GM19193 (cell line): ENCODE data around the gene SSX4.
"Not testable (repeated sequence)": the region's sequence is repeated elsewhere in the genome, so short reads cannot be mapped to it uniquely, and the experiment has no call there.

Experiments
- POLR2A ChIP-seq: IDR thresholded peaks from 4 replicates; pipeline ENCODE4 v1.6.1; 2011; ENCODE audit not compliant: insufficient read depth, insufficient read length; ENCODE audit errors: extremely low read depth

Gene SSX4, protein sequence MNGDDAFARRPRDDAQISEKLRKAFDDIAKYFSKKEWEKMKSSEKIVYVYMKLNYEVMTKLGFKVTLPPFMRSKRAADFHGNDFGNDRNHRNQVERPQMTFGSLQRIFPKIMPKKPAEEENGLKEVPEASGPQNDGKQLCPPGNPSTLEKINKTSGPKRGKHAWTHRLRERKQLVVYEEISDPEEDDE

DNA sequence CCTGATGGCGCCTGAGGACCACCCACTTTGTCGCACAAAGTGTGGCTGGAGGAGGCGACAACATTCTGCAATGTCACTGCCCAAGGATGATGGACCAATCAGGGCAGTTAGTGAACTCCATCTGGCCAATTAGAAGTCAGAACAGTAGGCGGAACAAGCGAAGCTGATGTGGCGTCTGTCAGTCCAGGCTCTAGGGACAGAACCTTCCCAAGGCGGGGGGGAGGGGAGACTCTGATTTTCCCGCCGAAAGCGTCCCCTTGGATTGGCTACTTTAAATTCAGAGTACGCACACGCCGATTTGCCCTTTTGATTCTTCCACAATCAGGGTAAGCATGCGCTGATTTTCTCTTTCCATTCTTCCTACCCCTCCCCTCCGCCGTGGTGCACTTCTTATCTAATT lies at the start of gene SSX4:
SSX4 (plus strand) TSS at position 301 of the 400 bp plus-strand sequence. CDS start 515 bp downstream, outside the sequence.
- not testable (repeated sequence) for TF ChIP-seq POLR2A

DNA sequence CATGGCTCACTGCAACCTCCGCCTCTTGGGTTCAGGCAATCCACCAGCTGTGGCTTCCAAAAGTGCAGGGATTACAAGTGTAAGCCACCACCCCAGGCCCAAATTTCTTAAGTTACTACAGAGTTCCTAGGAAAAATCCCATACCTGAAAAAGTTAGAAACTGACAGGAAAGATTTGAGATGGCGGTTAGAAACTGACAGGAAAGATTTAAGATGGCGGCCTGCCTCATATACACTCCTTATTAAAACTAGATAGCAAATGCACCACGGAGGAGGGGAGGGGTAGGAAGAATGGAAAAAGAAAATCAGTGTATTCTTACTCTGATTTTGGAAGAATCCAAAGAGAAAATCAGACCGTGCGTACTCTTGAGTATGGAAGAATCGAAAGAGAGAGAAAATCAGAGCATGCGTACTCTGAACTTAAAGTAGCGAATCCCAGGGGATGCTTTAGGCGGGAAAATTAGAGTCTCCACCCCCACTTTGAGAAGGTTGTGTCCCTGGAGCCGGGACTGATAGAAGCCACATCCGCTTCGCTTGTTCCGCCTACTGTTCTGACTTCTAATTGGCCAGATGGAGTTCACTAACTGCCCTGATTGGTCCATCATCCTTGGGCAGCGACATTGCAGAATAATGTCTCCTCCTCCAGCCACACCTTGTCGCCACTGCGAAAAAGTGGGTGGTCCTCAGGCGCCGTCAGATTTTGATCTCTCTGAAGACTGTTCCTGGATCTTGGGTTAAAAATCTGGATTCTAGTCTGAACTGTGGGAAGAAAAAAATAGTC lies 26.8 kb upstream of the SSX4 start, which contains the start of gene SSX3:
SSX3 (minus strand) TSS at position 389 of the 780 bp plus-strand sequence. CDS start 1,454 bp downstream, outside the sequence.
- TF ChIP-seq POLR2A, result not testable (repeated sequence)

DNA sequence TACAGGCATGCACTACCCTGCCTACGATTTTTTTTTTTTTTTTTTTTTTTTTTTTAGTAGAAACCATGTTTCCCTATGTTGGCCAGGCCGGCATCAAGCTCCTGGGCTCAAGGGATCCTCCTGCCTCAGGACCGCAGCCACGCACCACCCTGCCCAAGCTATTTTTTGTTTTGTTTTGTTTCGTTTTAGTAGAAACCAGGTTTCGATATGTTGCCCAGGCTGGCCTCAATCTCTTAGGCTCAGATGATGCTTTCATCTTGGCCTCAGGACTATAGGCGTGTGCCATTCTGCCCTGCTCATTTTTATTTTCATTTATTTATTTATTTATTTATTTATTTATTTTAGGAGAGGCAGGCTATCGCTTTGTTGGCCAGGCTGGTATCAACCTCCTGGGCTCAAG lies 25.7 kb upstream of the SSX4 start:
- no peak for TF ChIP-seq POLR2A

DNA sequence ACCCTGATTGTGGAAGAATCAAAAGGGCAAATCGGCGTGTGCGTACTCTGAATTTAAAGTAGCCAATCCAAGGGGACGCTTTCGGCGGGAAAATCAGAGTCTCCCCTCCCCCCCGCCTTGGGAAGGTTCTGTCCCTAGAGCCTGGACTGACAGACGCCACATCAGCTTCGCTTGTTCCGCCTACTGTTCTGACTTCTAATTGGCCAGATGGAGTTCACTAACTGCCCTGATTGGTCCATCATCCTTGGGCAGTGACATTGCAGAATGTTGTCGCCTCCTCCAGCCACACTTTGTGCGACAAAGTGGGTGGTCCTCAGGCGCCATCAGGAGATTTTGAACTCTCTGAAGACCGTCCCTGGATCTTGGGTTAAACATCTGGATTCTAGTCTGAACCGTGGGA lies 28.5 kb downstream of the SSX4 start, which contains the start of gene SSX4B:
SSX4B (minus strand) TSS at position 101 of the 400 bp plus-strand sequence. CDS start 588 bp downstream, outside the sequence.
- TF ChIP-seq POLR2A, result not testable (repeated sequence)
